CD4-positive, CD25-positive, alpha-beta regulatory T cell (primary cell): ENCODE measurements around the gene ZMYND19. TPM values are rescaled to one million over a fixed set of nuclear protein-coding genes. Genes with fewer than 3 reads are reported as not detected.
"Not testable (repeated sequence)": the region's sequence is repeated elsewhere in the genome, so short reads cannot be mapped to it uniquely, and the experiment has no call there.

ENCODE experiments used
- ATAC-seq, 2 donors: fragments of 150-1000 bp; cut with Tn5 transposase; one replicate each; pipeline ENCODE4 v1.10.0; 2021; ENCODE audit warnings: low read depth in 2 of 2, moderate number of reproducible peaks in 2 of 2, moderate library complexity in 1 of 2
- DNase-seq, 3 donors: peaks; one replicate each; pipeline versions ENCODE4 v3.0.0 to v3.0.0-alpha.2; 2012 to 2022; ENCODE audit warnings: mixed read lengths in 1 of 3
- H3K27ac ChIP-seq: one replicate; pipeline ENCODE4 v1.7.0; 2013; ENCODE audit warnings: mild to moderate bottlenecking, low read length; ENCODE audit not compliant: insufficient read depth, poor library complexity, severe bottlenecking
- H3K27me3 ChIP-seq: one replicate; pipeline ENCODE4 v1.7.0; 2013; ENCODE audit warnings: low read length; ENCODE audit not compliant: control insufficient read depth, insufficient read depth
- H3K36me3 ChIP-seq: one replicate; pipeline ENCODE4 v1.7.0; 2013; ENCODE audit warnings: mild to moderate bottlenecking, low read length, moderate library complexity; ENCODE audit not compliant: control insufficient read depth, insufficient read depth
- H3K4me1 ChIP-seq: 2 replicates; pipeline ENCODE4 v1.7.0; 2013; ENCODE audit warnings: mild to moderate bottlenecking, low read length; ENCODE audit not compliant: insufficient read depth, control insufficient read depth, poor library complexity, severe bottlenecking
- H3K4me3 ChIP-seq: one replicate; pipeline ENCODE4 v1.7.0; 2013; ENCODE audit warnings: low read depth, mild to moderate bottlenecking, low read length, moderate library complexity
- H3K9me3 ChIP-seq, 2 experiments: 1 replicate in 1 of 2; 2 replicates in 1 of 2; pipeline ENCODE4 v1.7.0; 2013; ENCODE audit warnings: low read length in 2 of 2, mild to moderate bottlenecking in 1 of 2, moderate library complexity in 1 of 2; ENCODE audit not compliant: control insufficient read depth in 2 of 2
- H3K27ac Mint-ChIP-seq, 3 donors: one replicate each; pipeline ENCODE4 v1.8.0; 2020 to 2022; ENCODE audit warnings: mild to moderate bottlenecking in 3 of 3, mixed read lengths in 3 of 3, moderate library complexity in 2 of 3
- H3K27me3 Mint-ChIP-seq: one replicate; pipeline ENCODE4 v1.8.0; 2022; ENCODE audit warnings: mild to moderate bottlenecking, mixed read lengths
- H3K36me3 Mint-ChIP-seq: one replicate; pipeline ENCODE4 v1.8.0; 2020; ENCODE audit warnings: mixed read lengths
- H3K4me1 Mint-ChIP-seq, 4 donors: one replicate each; pipeline ENCODE4 v1.8.0; 2020 to 2022; ENCODE audit warnings: mixed read lengths in 4 of 4, mild to moderate bottlenecking in 1 of 4
- H3K4me3 Mint-ChIP-seq, 4 donors: one replicate each; pipeline ENCODE4 v1.8.0; 2020 to 2022; ENCODE audit warnings: mild to moderate bottlenecking in 4 of 4, mixed read lengths in 4 of 4, moderate library complexity in 3 of 4
- H3K9me3 Mint-ChIP-seq, 7 donors: one replicate each; pipeline ENCODE4 v1.8.0; 2020 to 2022; ENCODE audit warnings: mixed read lengths in 7 of 7, mild to moderate bottlenecking in 3 of 7, moderate library complexity in 2 of 7
- polyA plus RNA-seq, 4 donors: library from polyadenylated mRNA; unstranded; fragments of 300-500 nt; fragmentation: Illumina TruSeq; gene quantifications; one replicate each; pipeline ENCODE4 v1.2.3, GENCODE V29; 2021
- total RNA-seq: library from RNA; stranded (reverse); gene quantifications from one replicate; pipeline ENCODE4 v1.2.3, GENCODE V29; 2022

Gene ZMYND19
- total and polyA plus RNA-seq, 5 donors from 2014 or later: 4.4 to 20.4 (median 5.8) TPM

DNA sequence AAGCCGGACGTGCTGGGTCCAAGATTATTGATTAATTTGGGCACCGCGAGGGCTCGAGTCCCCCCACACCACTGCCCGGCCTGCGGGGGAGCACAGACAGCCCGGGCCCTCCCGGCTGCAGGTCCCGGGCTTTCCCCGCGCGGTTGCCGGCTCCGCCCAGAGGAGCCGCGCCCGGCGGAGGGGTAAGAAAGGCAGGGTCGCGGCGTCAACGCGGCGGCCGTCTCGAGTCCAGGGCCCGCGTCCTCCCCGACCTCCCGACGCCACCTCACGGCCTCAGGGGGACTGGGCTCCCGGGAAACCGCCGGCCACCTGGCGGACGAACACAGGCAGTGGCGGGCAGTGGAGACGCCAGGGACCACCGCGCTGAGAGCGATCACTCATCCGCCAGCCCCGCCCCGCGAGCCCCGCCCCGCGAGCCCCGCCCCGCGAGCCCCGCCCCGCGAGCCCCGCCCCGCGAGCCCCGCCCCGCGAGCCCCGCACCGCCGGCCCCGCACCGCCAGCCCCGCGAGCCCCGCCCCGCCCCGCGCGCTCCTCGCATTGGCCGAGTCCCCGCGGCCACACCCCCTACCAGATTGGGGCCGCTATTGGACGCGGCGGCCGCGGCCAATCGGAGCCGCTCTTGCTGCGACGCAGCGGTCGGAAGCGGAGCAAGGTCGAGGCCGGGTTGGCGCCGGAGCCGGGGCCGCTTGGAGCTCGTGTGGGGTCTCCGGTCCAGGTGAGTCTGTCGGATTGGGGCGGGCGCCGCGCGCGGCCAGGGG is 38.9 kb downstream of the ZMYND19 start, which contains the start of gene MRPL41:
TSS of gene MRPL41 (plus strand) at position 616 of the 758 bp plus-strand sequence. CDS start 203 bp downstream, outside the sequence.
- H3K4me1 Mint-ChIP-seq: peaks cover 0 to 26% (median 12%) of the 10 kb centered on the region in 4 donors
- peak within 1 kb of the TSS; percentile 85 to 92 (median 85) for H3K27ac Mint-ChIP-seq
- no peaks in the 10 kb centered on the region for H3K27me3 Mint-ChIP-seq
- peak within 1 kb of the TSS; percentile 57 for H3K4me3 ChIP-seq
- H3K36me3 ChIP-seq: peaks cover 12% of the 10 kb centered on the region
- peak within 1 kb of the TSS; percentile 85 to 90 (median 86) for H3K4me3 Mint-ChIP-seq
- H3K27ac ChIP-seq: peak within 1 kb of the TSS; percentile 76
- H3K9me3 Mint-ChIP-seq: peaks cover 0 to 2% (median 0%) of the 10 kb centered on the region in 7 donors
- peaks cover 9% of the 10 kb centered on the region for H3K36me3 Mint-ChIP-seq
- peak; percentile 79 to 92 (median 84) for DNase-seq
- H3K9me3 ChIP-seq: no peaks in the 10 kb centered on the region
- peak; percentile 91 to 92 for ATAC-seq
- no peaks in the 10 kb centered on the region for H3K27me3 ChIP-seq
- H3K4me1 ChIP-seq: peaks cover 15% of the 10 kb centered on the region

DNA sequence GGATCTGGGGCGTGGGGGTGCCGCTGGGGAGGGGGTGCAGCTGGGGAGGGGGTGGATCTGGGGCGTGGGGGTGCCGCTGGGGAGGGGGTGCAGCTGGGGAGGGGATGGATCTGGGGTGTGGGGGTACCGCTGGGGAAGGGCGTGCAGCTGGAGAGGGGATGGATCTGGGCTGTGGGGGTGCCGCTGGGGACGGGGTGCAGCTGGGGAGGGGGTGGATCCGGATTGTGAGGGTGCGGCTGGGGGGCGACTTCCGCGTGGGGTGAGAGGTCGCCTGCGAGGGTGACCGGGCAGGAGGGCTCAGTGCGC is 39.4 kb downstream of the ZMYND19 start:
- not testable (repeated sequence) for DNase-seq
- peak overlapping the region in 2 of 4 donors; percentile 31 to 63 for H3K4me3 Mint-ChIP-seq

DNA sequence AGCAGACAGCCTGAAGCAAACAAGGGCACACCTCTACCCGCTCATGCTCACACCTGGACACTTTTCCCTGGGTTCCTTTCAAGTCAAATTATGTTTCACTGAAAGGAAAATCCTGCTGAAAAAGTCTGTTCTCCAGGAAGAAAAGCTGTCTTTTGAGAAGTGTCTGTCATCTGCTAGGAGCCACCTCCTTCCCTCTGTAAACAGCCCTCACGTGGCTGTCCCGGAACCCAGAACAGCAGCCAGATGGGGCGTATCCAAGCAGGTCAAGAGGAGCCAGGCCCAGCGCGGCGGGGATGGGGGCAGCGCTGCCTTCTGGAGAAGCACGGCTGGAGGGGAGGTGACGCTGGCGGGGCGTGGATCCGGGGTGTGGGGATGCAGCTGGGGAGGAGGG is 40.1 kb downstream of the ZMYND19 start, which contains the start of gene PNPLA7:
TSS of gene PNPLA7 (minus strand) at position 172 of the 391 bp plus-strand sequence. CDS start 205 bp downstream, outside the sequence.
- peaks cover 0 to 2% (median 0%) of the 10 kb centered on the region in 7 donors for H3K9me3 Mint-ChIP-seq
- peak in 1 of 2 donors; percentile 16 for ATAC-seq

More for the DNA sequence above, 39.4 kb downstream of the ZMYND19 start:
- not testable (repeated sequence) for H3K27me3 Mint-ChIP-seq, H3K9me3 Mint-ChIP-seq, H3K36me3 ChIP-seq, H3K9me3 ChIP-seq, ATAC-seq, H3K4me3 ChIP-seq, H3K27me3 ChIP-seq, H3K27ac Mint-ChIP-seq, H3K36me3 Mint-ChIP-seq
- peaks cover 0 to 29% (median 12%) of the 10 kb centered on the region in 4 donors for H3K4me1 Mint-ChIP-seq
- peaks cover 15% of the 10 kb centered on the region for H3K4me1 ChIP-seq
- peak overlapping the region; percentile 76 for H3K27ac ChIP-seq

DNA sequence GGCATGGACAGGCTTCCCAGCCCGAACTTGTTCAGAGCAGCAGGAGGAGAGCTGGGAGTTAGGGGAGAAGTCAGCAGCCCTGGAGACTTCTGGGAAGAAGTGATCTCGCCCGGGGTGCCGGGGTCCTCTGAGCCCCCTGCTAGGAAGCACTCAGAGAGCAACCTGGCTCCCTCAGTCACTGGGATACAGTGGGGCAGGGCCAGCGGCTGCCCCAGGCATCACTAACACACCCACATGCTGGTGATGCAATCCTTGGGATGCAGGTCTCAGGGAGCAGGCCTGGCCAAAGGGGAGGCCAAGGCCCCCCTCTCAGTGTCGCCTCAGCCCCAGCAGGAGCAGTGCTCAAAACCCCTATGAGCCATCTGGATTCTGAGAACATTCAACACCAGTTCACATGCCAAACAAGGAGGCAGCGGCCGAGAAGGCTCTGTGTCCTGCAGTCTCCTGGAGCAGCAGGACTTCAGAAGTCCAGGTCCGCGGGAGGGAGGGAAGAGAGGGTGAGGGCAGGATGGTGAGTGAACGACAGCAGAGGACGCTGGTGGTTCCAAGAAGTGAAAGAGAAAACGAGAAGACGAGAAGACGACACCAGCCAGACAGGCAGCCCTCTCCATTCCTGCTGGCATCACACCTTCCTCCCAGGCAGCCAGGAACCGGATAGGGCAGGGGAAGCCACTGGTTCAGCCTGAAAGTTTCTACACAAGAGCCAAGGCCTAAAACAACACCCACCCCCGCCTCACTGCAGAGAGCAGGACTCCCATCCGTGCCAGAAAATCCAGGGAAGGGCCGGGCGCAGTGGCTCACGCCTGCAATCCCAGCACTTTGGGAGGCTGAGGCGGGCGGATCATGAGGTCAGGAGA is 42.4 kb downstream of the ZMYND19 start:
- Histone ChIP-seq H3K27me3 (no peaks in the 10 kb centered on the region), H3K9me3 (no peaks in the 10 kb centered on the region), H3K4me1 (peaks cover 15% of the 10 kb centered on the region), H3K27ac (no peak overlapping the region), H3K36me3 (no peaks in the 10 kb centered on the region), H3K4me3 (no peak overlapping the region)
- Mint-ChIP-seq H3K36me3 (no peaks in the 10 kb centered on the region), H3K4me1 (peaks cover 0 to 26% (median 10%) of the 10 kb centered on the region in 4 donors), H3K27ac (peak overlapping the region in 1 of 3 donors; percentile 79), H3K27me3 (no peaks in the 10 kb centered on the region), H3K4me3 (peak overlapping the region; percentile 38 to 86 (median 62)), H3K9me3 (peaks cover 0 to 2% (median 0%) of the 10 kb centered on the region in 7 donors)
- ATAC-seq (no peak), DNase-seq (no peak)

More for the DNA sequence above, 40.1 kb downstream of the ZMYND19 start, which contains the start of gene PNPLA7:
- H3K4me1 Mint-ChIP-seq: peaks cover 0 to 30% (median 12%) of the 10 kb centered on the region in 4 donors
- Histone ChIP-seq H3K27me3 (no peaks in the 10 kb centered on the region), H3K27ac (peak within 1 kb of the TSS; percentile 76), H3K4me3 (peak within 1 kb of the TSS; percentile 70), H3K36me3 (peaks cover 1% of the 10 kb centered on the region), H3K4me1 (peaks cover 15% of the 10 kb centered on the region), H3K9me3 (no peaks in the 10 kb centered on the region)
- H3K4me3 Mint-ChIP-seq: peak within 1 kb of the TSS; percentile 88 to 95 (median 94)
- H3K27ac Mint-ChIP-seq: peak within 1 kb of the TSS; percentile 80 to 92 (median 82)
- peaks cover 1% of the 10 kb centered on the region for H3K36me3 Mint-ChIP-seq
- peak; percentile 31 to 72 (median 52) for DNase-seq
- H3K27me3 Mint-ChIP-seq: no peaks in the 10 kb centered on the region

DNA sequence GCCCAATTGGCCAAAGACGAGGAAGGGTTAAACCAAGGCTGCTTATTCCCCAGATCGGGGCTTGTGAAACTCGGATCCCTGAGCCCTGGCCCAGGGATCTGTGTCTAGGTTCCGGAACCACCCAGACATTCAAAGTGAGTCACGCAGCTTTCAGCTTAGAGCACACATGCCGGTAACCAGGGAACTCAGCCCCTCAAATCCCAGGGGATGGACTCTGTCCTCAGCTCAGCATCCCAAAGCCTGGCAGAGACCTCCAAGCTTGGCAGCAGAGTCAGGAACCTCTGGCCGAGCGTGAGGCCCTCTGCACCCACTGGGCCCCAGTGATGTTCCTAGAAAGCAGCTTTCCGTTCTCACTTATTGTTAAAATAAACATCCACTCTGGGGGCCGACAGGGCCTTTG is 45.2 kb downstream of the ZMYND19 start:
- Histone ChIP-seq H3K4me1 (peaks cover 6% of the 10 kb centered on the region), H3K36me3 (no peaks in the 10 kb centered on the region), H3K27me3 (no peaks in the 10 kb centered on the region), H3K4me3 (no peak overlapping the region), H3K27ac (no peak overlapping the region), H3K9me3 (no peaks in the 10 kb centered on the region)
- H3K4me3 Mint-ChIP-seq: no peak overlapping the region
- no peak for DNase-seq
- no peaks in the 10 kb centered on the region for H3K27me3 Mint-ChIP-seq
- no peaks in the 10 kb centered on the region for H3K9me3 Mint-ChIP-seq
- H3K27ac Mint-ChIP-seq: no peak overlapping the region
- H3K4me1 Mint-ChIP-seq: peaks cover 0 to 19% (median 7%) of the 10 kb centered on the region in 4 donors
- no peak for ATAC-seq
- no peaks in the 10 kb centered on the region for H3K36me3 Mint-ChIP-seq

DNA sequence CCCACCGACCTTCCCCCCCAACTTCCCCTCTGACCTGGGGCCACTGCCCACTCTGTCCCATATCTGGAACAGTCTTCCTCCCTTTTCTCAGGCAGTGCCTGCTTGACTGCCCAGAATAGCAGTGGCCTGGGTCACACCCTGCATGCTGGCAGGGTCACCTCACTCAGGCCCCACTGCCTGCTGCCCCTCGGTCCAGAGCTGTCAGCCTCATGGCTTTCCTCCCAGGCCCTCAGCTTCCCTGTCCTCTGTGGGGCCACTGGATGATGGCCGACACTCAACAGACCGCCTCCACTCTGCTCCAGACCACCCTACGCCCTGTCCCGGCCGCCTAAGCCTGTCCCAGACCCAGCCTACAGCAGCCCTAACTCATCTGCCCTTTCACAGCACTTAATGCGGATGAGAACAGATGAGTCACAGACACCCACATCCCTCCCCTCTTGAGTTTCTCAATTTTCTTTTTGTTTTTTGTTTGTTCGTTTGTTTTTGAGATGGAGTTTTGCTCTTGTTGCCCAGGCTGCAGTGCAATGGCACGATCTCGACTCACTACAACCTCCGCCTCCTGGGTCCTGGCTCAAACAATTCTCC is 46.0 kb downstream of the ZMYND19 start:
- peaks cover 0 to 12% (median 2%) of the 10 kb centered on the region in 4 donors for H3K4me1 Mint-ChIP-seq
- no peak overlapping the region for H3K27ac Mint-ChIP-seq
- Histone ChIP-seq H3K4me3 (no peak overlapping the region), H3K4me1 (no peaks in the 10 kb centered on the region), H3K36me3 (no peaks in the 10 kb centered on the region), H3K27me3 (no peaks in the 10 kb centered on the region), H3K27ac (no peak overlapping the region), H3K9me3 (no peaks in the 10 kb centered on the region)
- H3K9me3 Mint-ChIP-seq: no peaks in the 10 kb centered on the region
- DNase-seq: no peak
- no peak for ATAC-seq
- H3K27me3 Mint-ChIP-seq: no peaks in the 10 kb centered on the region
- H3K4me3 Mint-ChIP-seq: no peak overlapping the region
- no peaks in the 10 kb centered on the region for H3K36me3 Mint-ChIP-seq

DNA sequence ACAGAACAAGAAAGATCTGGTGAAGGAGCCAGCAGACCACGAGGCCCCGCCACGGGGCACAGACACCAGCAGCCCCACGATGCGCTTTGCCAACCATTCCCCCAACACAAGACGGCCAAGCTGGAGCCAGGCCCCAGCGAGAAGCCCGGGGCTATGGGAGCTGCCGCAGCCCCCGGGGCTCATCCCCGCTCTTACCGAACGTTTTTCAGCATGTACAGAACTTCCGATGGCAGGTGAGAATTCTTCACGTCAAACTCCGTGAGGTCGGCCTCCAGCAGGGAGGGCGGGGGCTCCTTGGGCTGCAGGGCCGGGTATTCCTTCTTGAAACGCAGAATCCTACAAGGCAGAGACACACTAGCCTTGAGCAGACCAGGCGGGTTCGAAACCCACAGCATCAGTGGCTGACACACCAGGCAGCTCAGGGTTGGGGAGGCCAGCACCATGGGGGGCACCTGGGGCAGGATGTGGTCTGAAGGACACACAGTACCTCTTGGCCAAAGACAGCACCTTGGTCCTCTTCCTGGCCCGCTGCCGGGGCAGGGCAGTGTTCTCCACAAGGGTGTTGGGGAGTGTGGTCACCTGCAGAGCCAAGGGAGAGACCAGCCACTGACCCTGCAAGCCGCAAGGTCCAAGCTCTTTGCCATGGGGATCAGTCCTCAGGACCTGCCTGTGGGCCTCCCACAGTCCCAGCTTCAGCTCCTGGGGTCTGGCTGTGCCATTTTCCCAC is 46.9 kb downstream of the ZMYND19 start:
- Histone ChIP-seq H3K4me1 (no peaks in the 10 kb centered on the region), H3K27me3 (no peaks in the 10 kb centered on the region), H3K36me3 (no peaks in the 10 kb centered on the region), H3K27ac (no peak overlapping the region), H3K4me3 (no peak overlapping the region), H3K9me3 (no peaks in the 10 kb centered on the region)
- no peaks in the 10 kb centered on the region for H3K36me3 Mint-ChIP-seq
- ATAC-seq (no peak), DNase-seq (no peak)
- H3K9me3 Mint-ChIP-seq: no peaks in the 10 kb centered on the region
- H3K27ac Mint-ChIP-seq: no peak overlapping the region
- no peaks in the 10 kb centered on the region for H3K27me3 Mint-ChIP-seq
- H3K4me1 Mint-ChIP-seq: peaks cover 0 to 7% (median 2%) of the 10 kb centered on the region in 4 donors
- H3K4me3 Mint-ChIP-seq: no peak overlapping the region
